Loucy (cell line): ENCODE results near the gene STK39.

Experiments
- CTCF ChIP-seq: fragments of 200-600 bp; sonication (generic); conservative IDR thresholded peaks from 2 replicates; pipeline ENCODE4 v1.5.1; 2014; ENCODE audit warnings: mild to moderate bottlenecking, antibody characterized with exemption, low read length
- EZH2phosphoT487 ChIP-seq: fragments of 200-600 bp; IDR thresholded peaks from 2 replicates; pipeline ENCODE4 v1.6.1; 2018; ENCODE audit warnings: antibody characterized with exemption, mild to moderate bottlenecking, moderate library complexity, borderline replicate concordance

GRCh38 chr2:167981945-167982344 is 265.4 kb downstream of the STK39 start:
- no peak for TF ChIP-seq CTCF
- TF ChIP-seq EZH2phosphoT487: no peak
